ENCODE results near the gene MYH11.

MYH11 gene

DNA sequence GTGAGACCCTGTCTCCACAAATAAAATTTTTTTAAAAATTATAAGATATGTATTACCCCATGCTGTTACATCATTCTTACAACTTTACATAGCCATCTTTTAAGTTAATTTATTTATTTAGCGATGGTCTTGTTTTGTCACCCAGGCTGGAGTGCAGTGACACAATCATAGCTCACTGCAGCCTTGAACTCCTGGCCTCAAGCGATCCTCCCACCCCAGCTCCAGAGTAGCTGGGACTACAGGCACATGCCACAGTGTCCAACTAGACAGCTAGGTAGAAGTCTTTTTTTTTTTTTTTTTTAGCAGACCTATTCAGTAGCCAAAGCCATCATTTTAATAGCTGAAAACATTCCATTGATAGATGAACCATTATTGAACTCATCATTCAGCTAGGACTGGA lies 114.1 kb downstream of the MYH11 start:
- TF ChIP-seq, protein P1, sequence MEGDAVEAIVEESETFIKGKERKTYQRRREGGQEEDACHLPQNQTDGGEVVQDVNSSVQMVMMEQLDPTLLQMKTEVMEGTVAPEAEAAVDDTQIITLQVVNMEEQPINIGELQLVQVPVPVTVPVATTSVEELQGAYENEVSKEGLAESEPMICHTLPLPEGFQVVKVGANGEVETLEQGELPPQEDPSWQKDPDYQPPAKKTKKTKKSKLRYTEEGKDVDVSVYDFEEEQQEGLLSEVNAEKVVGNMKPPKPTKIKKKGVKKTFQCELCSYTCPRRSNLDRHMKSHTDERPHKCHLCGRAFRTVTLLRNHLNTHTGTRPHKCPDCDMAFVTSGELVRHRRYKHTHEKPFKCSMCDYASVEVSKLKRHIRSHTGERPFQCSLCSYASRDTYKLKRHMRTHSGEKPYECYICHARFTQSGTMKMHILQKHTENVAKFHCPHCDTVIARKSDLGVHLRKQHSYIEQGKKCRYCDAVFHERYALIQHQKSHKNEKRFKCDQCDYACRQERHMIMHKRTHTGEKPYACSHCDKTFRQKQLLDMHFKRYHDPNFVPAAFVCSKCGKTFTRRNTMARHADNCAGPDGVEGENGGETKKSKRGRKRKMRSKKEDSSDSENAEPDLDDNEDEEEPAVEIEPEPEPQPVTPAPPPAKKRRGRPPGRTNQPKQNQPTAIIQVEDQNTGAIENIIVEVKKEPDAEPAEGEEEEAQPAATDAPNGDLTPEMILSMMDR (IDR thresholded peaks at IDR 0.05) = no peak
- Histone ChIP-seq H3K4me1 (no peaks in the 10 kb centered on the region), H2AFZ (no peak overlapping the region), H3K9ac (no peak overlapping the region), H3K36me3 (ENCODE audit: control insufficient read depth, insufficient read depth, low read length) (no peaks in the 10 kb centered on the region), H3K27me3 (ENCODE audit: control insufficient read depth, insufficient read depth, low read length) (no peaks in the 10 kb centered on the region), H3K27ac (no peak overlapping the region), H3K4me2 (ENCODE audit: low read length) (no peak overlapping the region), H3K79me2 (no peaks in the 10 kb centered on the region), H3K9me3 (ENCODE audit: control insufficient read depth, low read length) (no peaks in the 10 kb centered on the region), H3K4me3 (ENCODE audit: low read depth, low read length) (no peak overlapping the region)

GRCh38 chr16:15741207-15741871 lies 115.5 kb downstream of the MYH11 start:
- no peak overlapping the region for H2AFZ ChIP-seq
- H3K27me3 ChIP-seq (ENCODE audit: control insufficient read depth, insufficient read depth, low read length) = no peaks in the 10 kb centered on the region
- H3K27ac ChIP-seq = no peak overlapping the region
- H3K4me1 ChIP-seq = no peaks in the 10 kb centered on the region
- no peaks in the 10 kb centered on the region for H3K79me2 ChIP-seq
- no peaks in the 10 kb centered on the region for H3K9me3 ChIP-seq (ENCODE audit: control insufficient read depth, low read length)
- TF ChIP-seq, protein P1 (IDR thresholded peaks at IDR 0.05) = no peak
- no peaks in the 10 kb centered on the region for H3K36me3 ChIP-seq (ENCODE audit: control insufficient read depth, insufficient read depth, low read length)
- H3K4me3 ChIP-seq (ENCODE audit: low read depth, low read length) = no peak overlapping the region
- no peak overlapping the region for H3K4me2 ChIP-seq (ENCODE audit: low read length)
- H3K9ac ChIP-seq = no peak overlapping the region

DNA sequence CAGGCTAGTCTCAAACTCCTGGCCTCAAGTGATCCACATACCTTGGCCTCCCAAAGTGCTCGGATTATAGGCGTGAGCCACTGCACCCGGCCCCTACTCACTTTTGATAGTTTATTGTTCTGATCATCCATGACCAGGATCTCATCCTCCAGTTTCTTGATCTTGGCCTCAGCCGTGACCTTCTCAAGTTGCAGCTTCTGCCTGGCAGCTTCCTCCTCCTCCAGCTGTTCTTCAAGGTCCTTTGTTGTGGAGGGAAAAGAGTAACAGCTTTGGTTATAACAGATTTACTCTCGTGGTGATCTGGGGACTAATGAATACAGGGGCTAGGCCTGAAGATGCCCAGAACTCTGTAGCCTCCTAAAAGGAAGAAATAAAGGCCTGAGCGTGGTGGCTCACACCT lies 116.9 kb downstream of the MYH11 start:
- Histone ChIP-seq H3K36me3 (ENCODE audit: control insufficient read depth, insufficient read depth, low read length) (no peaks in the 10 kb centered on the region), H3K79me2 (no peaks in the 10 kb centered on the region), H3K4me3 (ENCODE audit: low read depth, low read length) (no peak overlapping the region), H2AFZ (no peak overlapping the region), H3K27ac (no peak overlapping the region), H3K9me3 (ENCODE audit: control insufficient read depth, low read length) (no peaks in the 10 kb centered on the region), H3K4me2 (ENCODE audit: low read length) (no peak overlapping the region), H3K9ac (no peak overlapping the region), H3K27me3 (ENCODE audit: control insufficient read depth, insufficient read depth, low read length) (no peaks in the 10 kb centered on the region), H3K4me1 (no peaks in the 10 kb centered on the region)
- TF ChIP-seq, protein P1 (IDR thresholded peaks at IDR 0.05) = no peak

- H3K36me3 ChIP-seq (ENCODE audit: control insufficient read depth, insufficient read depth, low read length) = no peaks in the 10 kb centered on the region
- H3K27ac ChIP-seq = no peak overlapping the region
- no peaks in the 10 kb centered on the region for H3K4me1 ChIP-seq
These were observed 117.4 kb downstream of the MYH11 start for GRCh38 chr16:15739464-15739863.

More at GRCh38 chr16:15739464-15739863, 117.4 kb downstream of the MYH11 start:
- H2AFZ ChIP-seq = no peak overlapping the region
- H3K4me3 ChIP-seq (ENCODE audit: low read depth, low read length) = no peak overlapping the region
- no peaks in the 10 kb centered on the region for H3K27me3 ChIP-seq (ENCODE audit: control insufficient read depth, insufficient read depth, low read length)
- TF ChIP-seq, protein P1 (IDR thresholded peaks at IDR 0.05) = no peak
- no peak overlapping the region for H3K4me2 ChIP-seq (ENCODE audit: low read length)
- H3K79me2 ChIP-seq = no peaks in the 10 kb centered on the region
- H3K9me3 ChIP-seq (ENCODE audit: control insufficient read depth, low read length) = no peaks in the 10 kb centered on the region
- H3K9ac ChIP-seq = no peak overlapping the region
